Chondrocyte (in vitro differentiated cells): Measurements from ENCODE around the gene BIK. TPM values are rescaled to one million over a fixed set of nuclear protein-coding genes. Genes with fewer than 3 reads are reported as not detected.

Experiments used
- DNase-seq: peaks from one replicate; pipeline ENCODE4 v3.0.0; 2021; ENCODE audit warnings: mixed read lengths, low spot score
- H3K27ac Mint-ChIP-seq: one replicate; pipeline ENCODE4 v1.8.0; 2021; ENCODE audit warnings: mild to moderate bottlenecking, moderate library complexity, mixed read lengths; ENCODE audit not compliant: unreplicated experiment
- H3K27me3 Mint-ChIP-seq: 2 replicates; pipeline ENCODE4 v1.8.0; 2021; ENCODE audit warnings: low read depth, mixed read lengths
- H3K36me3 Mint-ChIP-seq: 2 replicates; pipeline ENCODE4 v1.8.0; 2021; ENCODE audit warnings: low read depth, mixed read lengths
- H3K4me1 Mint-ChIP-seq: 2 replicates; pipeline ENCODE4 v1.8.0; 2021; ENCODE audit warnings: low read depth, mild to moderate bottlenecking, mixed read lengths
- H3K4me3 Mint-ChIP-seq: one replicate; pipeline ENCODE4 v1.8.0; 2021; ENCODE audit warnings: mild to moderate bottlenecking, moderate library complexity, mixed read lengths; ENCODE audit not compliant: unreplicated experiment
- H3K9me3 Mint-ChIP-seq: 2 replicates; pipeline ENCODE4 v1.8.0; 2021; ENCODE audit warnings: low read depth, mixed read lengths
- total RNA-seq: library from RNA; stranded (reverse); gene quantifications from 3 replicates; pipeline ENCODE4 v1.2.1, GENCODE V29; 2021
- TF ChIP-seq, protein P1 (sequence below): fragments of 200-600 bp; sonication (generic); IDR thresholded peaks from 2 replicates; pipeline ENCODE4 v1.5.0; 2021; ENCODE audit warnings: antibody characterized with exemption, mild to moderate bottlenecking, moderate library complexity

The BIK gene
- total RNA-seq, 1 donor from 2014 or later = not detected

- H3K27ac Mint-ChIP-seq = peak within 1 kb of the TSS; percentile 77
- no peak for DNase-seq
- H3K4me3 Mint-ChIP-seq = peak within 1 kb of the TSS; percentile 82
- TF ChIP-seq, protein P1, sequence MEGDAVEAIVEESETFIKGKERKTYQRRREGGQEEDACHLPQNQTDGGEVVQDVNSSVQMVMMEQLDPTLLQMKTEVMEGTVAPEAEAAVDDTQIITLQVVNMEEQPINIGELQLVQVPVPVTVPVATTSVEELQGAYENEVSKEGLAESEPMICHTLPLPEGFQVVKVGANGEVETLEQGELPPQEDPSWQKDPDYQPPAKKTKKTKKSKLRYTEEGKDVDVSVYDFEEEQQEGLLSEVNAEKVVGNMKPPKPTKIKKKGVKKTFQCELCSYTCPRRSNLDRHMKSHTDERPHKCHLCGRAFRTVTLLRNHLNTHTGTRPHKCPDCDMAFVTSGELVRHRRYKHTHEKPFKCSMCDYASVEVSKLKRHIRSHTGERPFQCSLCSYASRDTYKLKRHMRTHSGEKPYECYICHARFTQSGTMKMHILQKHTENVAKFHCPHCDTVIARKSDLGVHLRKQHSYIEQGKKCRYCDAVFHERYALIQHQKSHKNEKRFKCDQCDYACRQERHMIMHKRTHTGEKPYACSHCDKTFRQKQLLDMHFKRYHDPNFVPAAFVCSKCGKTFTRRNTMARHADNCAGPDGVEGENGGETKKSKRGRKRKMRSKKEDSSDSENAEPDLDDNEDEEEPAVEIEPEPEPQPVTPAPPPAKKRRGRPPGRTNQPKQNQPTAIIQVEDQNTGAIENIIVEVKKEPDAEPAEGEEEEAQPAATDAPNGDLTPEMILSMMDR = peak; percentile 35
- H3K27me3 Mint-ChIP-seq = no peaks in the 10 kb centered on the region
- H3K4me1 Mint-ChIP-seq = peaks cover 15% of the 10 kb centered on the region
- peaks cover 7% of the 10 kb centered on the region for H3K36me3 Mint-ChIP-seq
- H3K9me3 Mint-ChIP-seq = no peaks in the 10 kb centered on the region
These were observed 21.4 kb upstream of the BIK start, which contains the start of gene TTLL1 for GRCh38 chr22:43088984-43089717. TTLL1 (minus strand) TSS chr22:43089391; CDS start chr22:43075586, 13,805 bp downstream.

- Mint-ChIP-seq H3K4me1 (peaks cover 15% of the 10 kb centered on the region), H3K4me3 (peak overlapping the region; percentile 82), H3K27me3 (no peaks in the 10 kb centered on the region), H3K36me3 (peaks cover 6% of the 10 kb centered on the region), H3K9me3 (no peaks in the 10 kb centered on the region), H3K27ac (peak overlapping the region; percentile 36)
- DNase-seq = no peak
- TF ChIP-seq, protein P1 = peak; percentile 82
These were observed 20.3 kb upstream of the BIK start for GRCh38 chr22:43090130-43090789.

GRCh38 chr22:43092085-43092484, 18.5 kb upstream of the BIK start:
- no peak overlapping the region for H3K27ac Mint-ChIP-seq
- H3K36me3 Mint-ChIP-seq = peaks cover 2% of the 10 kb centered on the region
- peaks cover 15% of the 10 kb centered on the region for H3K4me1 Mint-ChIP-seq
- no peaks in the 10 kb centered on the region for H3K27me3 Mint-ChIP-seq
- TF ChIP-seq, protein P1 = no peak
- no peak overlapping the region for H3K4me3 Mint-ChIP-seq
- peaks cover 4% of the 10 kb centered on the region for H3K9me3 Mint-ChIP-seq
- no peak for DNase-seq

DNA sequence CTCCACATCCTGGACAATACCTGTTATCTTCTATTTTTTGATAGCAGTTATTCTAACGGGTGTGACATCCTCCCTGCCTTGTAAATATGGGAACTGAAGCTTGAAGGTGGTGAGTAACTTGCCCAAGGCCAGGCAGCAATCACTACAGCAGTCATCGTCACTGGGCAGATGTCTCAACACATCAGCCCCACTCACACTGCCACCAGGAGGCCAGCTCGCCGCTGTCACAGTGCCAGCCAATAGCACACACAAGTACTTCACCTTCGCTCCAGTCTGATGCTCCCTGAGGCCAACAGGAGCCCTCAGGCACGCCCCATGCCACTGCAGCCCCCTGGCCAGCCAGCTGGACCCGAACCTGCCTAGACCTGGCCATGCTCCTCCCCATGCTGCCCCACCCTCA, 16.5 kb upstream of the BIK start:
- Mint-ChIP-seq H3K9me3 (peaks cover 4% of the 10 kb centered on the region), H3K4me3 (no peak overlapping the region), H3K36me3 (peaks cover 2% of the 10 kb centered on the region), H3K27ac (no peak overlapping the region), H3K27me3 (no peaks in the 10 kb centered on the region), H3K4me1 (peaks cover 10% of the 10 kb centered on the region)
- no peak for DNase-seq
- TF ChIP-seq, protein P1 = peak; percentile 21

GRCh38 chr22:43094551-43094950, 16.0 kb upstream of the BIK start:
- TF ChIP-seq, protein P1 = no peak
- H3K9me3 Mint-ChIP-seq = peaks cover 4% of the 10 kb centered on the region
- H3K4me1 Mint-ChIP-seq = peaks cover 7% of the 10 kb centered on the region
- H3K27ac Mint-ChIP-seq = no peak overlapping the region
- H3K36me3 Mint-ChIP-seq = peaks cover 2% of the 10 kb centered on the region
- no peak for DNase-seq
- no peaks in the 10 kb centered on the region for H3K27me3 Mint-ChIP-seq
- no peak overlapping the region for H3K4me3 Mint-ChIP-seq
